H9 (cell line): ENCODE results near the gene MIPEP. TPM values are rescaled to one million over a fixed set of nuclear protein-coding genes. Genes with fewer than 3 reads are reported as not detected.

ENCODE experiments used
- DNase-seq: peaks from one replicate; pipeline ENCODE4 v3.0.0-alpha.2; 2017
- H2AFZ ChIP-seq: one replicate; pipeline ENCODE4 v1.6.1; 2013; ENCODE audit warnings: mild to moderate bottlenecking, low read length, control low read depth, moderate library complexity
- H2AK5ac ChIP-seq: 2 replicates; pipeline ENCODE4 v1.6.1; 2013; ENCODE audit warnings: low read length, control low read depth, mixed read lengths; ENCODE audit not compliant: insufficient read length
- H2BK120ac ChIP-seq: one replicate; pipeline ENCODE4 v1.6.1; 2013; ENCODE audit warnings: low read depth, mild to moderate bottlenecking, low read length, control low read depth, inconsistent platforms; ENCODE audit not compliant: poor library complexity, severe bottlenecking
- H2BK12ac ChIP-seq: 2 replicates; pipeline ENCODE4 v1.6.1; 2013; ENCODE audit warnings: low read length, control low read depth, mixed read lengths, low read depth; ENCODE audit not compliant: insufficient read length
- H2BK15ac ChIP-seq: 2 replicates; pipeline ENCODE4 v1.6.1; 2013; ENCODE audit warnings: low read depth, low read length, control low read depth
- H2BK20ac ChIP-seq: one replicate; pipeline ENCODE4 v1.6.1; 2013; ENCODE audit warnings: low read depth, mild to moderate bottlenecking, low read length, control low read depth, inconsistent platforms; ENCODE audit not compliant: poor library complexity, severe bottlenecking
- H2BK5ac ChIP-seq: 2 replicates; pipeline ENCODE4 v1.6.1; 2013; ENCODE audit warnings: low read length, control low read depth, mixed read lengths; ENCODE audit not compliant: insufficient read length
- H3K14ac ChIP-seq: 2 replicates; pipeline ENCODE4 v1.6.1; 2013; ENCODE audit warnings: low read length, control low read depth; ENCODE audit not compliant: insufficient read depth
- H3K18ac ChIP-seq: 2 replicates; pipeline ENCODE4 v1.6.1; 2013; ENCODE audit warnings: low read depth, mild to moderate bottlenecking, mixed read lengths, low read length, control low read depth; ENCODE audit not compliant: insufficient read length
- H3K23ac ChIP-seq: 2 replicates; pipeline ENCODE4 v1.6.1; 2013; ENCODE audit warnings: low read length, control low read depth, mixed read lengths, low read depth; ENCODE audit not compliant: insufficient read length
- H3K23me2 ChIP-seq: 2 replicates; pipeline ENCODE4 v1.6.1; 2013; ENCODE audit warnings: low read depth, mild to moderate bottlenecking, mixed read lengths, low read length, control low read depth; ENCODE audit not compliant: insufficient read length, poor library complexity, severe bottlenecking
- H3K27ac ChIP-seq: 2 replicates; pipeline ENCODE4 v1.5.1; 2013; ENCODE audit warnings: low read length, control low read depth, mixed read lengths, low read depth; ENCODE audit not compliant: insufficient read length
- H3K27me3 ChIP-seq: 2 replicates; pipeline ENCODE4 v1.6.1; 2013; ENCODE audit warnings: low read length, control low read depth, inconsistent platforms; ENCODE audit not compliant: insufficient read depth
- H3K4ac ChIP-seq: 2 replicates; pipeline ENCODE4 v1.6.1; 2013; ENCODE audit warnings: low read depth, mild to moderate bottlenecking, control low read depth, inconsistent platforms, low read length, moderate library complexity
- H3K4me1 ChIP-seq: 2 replicates; pipeline ENCODE4 v1.6.1; 2013; ENCODE audit warnings: low read length, control low read depth, inconsistent platforms; ENCODE audit not compliant: insufficient read depth
- H3K4me2 ChIP-seq: 2 replicates; pipeline ENCODE4 v1.6.1; 2013; ENCODE audit warnings: low read length, control low read depth, mixed read lengths; ENCODE audit not compliant: insufficient read length, insufficient read depth
- H3K56ac ChIP-seq: 2 replicates; pipeline ENCODE4 v1.6.1; 2013; ENCODE audit warnings: low read depth, mild to moderate bottlenecking, mixed read lengths, low read length, control low read depth; ENCODE audit not compliant: insufficient read length
- H3K79me1 ChIP-seq: 2 replicates; pipeline ENCODE4 v1.6.1; 2013; ENCODE audit warnings: low read depth, mild to moderate bottlenecking, moderate library complexity, low read length, control low read depth, inconsistent platforms; ENCODE audit not compliant: insufficient read depth, poor library complexity, severe bottlenecking
- H3K79me2 ChIP-seq: 2 replicates; pipeline ENCODE4 v1.6.1; 2013; ENCODE audit warnings: low read length, control low read depth, inconsistent platforms; ENCODE audit not compliant: insufficient read depth
- H3K9ac ChIP-seq: 2 replicates; pipeline ENCODE4 v1.6.1; 2013; ENCODE audit warnings: low read length, control low read depth, mixed read lengths; ENCODE audit not compliant: insufficient read length; ENCODE audit errors: extremely low read depth
- H3K9me3 ChIP-seq: one replicate; pipeline ENCODE4 v1.6.1; 2013; ENCODE audit warnings: low read depth, low read length, inconsistent platforms; ENCODE audit not compliant: control insufficient read depth
- H3T11ph ChIP-seq: one replicate; pipeline ENCODE4 v1.6.1; 2013; ENCODE audit warnings: mild to moderate bottlenecking, low read length, control low read depth, inconsistent platforms
- H4K20me1 ChIP-seq: one replicate; pipeline ENCODE4 v1.6.1; 2013; ENCODE audit not compliant: control insufficient read depth, insufficient read length, insufficient read depth
- H4K5ac ChIP-seq: 2 replicates; pipeline ENCODE4 v1.6.1; 2013; ENCODE audit warnings: low read depth, mild to moderate bottlenecking, mixed read lengths, low read length, control low read depth; ENCODE audit not compliant: insufficient read length
- H4K8ac ChIP-seq: replicated peaks from 2 replicates; pipeline ENCODE4 v1.6.1; 2013; ENCODE audit warnings: low read length, control low read depth, mixed read lengths, low read depth; ENCODE audit not compliant: insufficient read length
- H4K91ac ChIP-seq: 2 replicates; pipeline ENCODE4 v1.6.1; 2013; ENCODE audit warnings: low read depth, mild to moderate bottlenecking, moderate library complexity, mixed read lengths, low read length, control low read depth; ENCODE audit not compliant: insufficient read length
- H3K27ac Mint-ChIP-seq, 3 experiments: 2 replicates in 2 of 3; 3 replicates in 1 of 3; pipeline ENCODE4 v1.8.0; 2020 to 2021; ENCODE audit warnings: mixed read lengths in 3 of 3, mild to moderate bottlenecking in 1 of 3, moderate library complexity in 1 of 3
- H3K27me3 Mint-ChIP-seq: 2 replicates; pipeline ENCODE4 v1.8.0; 2021; ENCODE audit warnings: low read depth, mild to moderate bottlenecking, moderate library complexity, mixed read lengths
- H3K36me3 Mint-ChIP-seq, 3 experiments: 2 replicates in 2 of 3; 3 replicates in 1 of 3; pipeline ENCODE4 v1.8.0; 2020 to 2021; ENCODE audit warnings: low read depth in 3 of 3, mixed read lengths in 3 of 3; ENCODE audit not compliant: insufficient read depth in 1 of 3
- H3K4me1 Mint-ChIP-seq, 2 experiments: 2 replicates each; pipeline ENCODE4 v1.8.0; 2020; ENCODE audit warnings: mixed read lengths in 2 of 2
- H3K4me3 Mint-ChIP-seq, 2 experiments: 2 replicates in 1 of 2; 3 replicates in 1 of 2; pipeline ENCODE4 v1.8.0; 2020 to 2021; ENCODE audit warnings: mild to moderate bottlenecking in 2 of 2, mixed read lengths in 2 of 2, moderate library complexity in 1 of 2
- H3K9me3 Mint-ChIP-seq, 2 experiments: 2 replicates in 1 of 2; 3 replicates in 1 of 2; pipeline ENCODE4 v1.8.0; 2020; ENCODE audit warnings: mild to moderate bottlenecking in 2 of 2, mixed read lengths in 2 of 2, moderate library complexity in 1 of 2
- WGBS: extraction: QIAGEN DNeasy Blood & Tissue Kit; methylation state at CpG from one replicate; pipeline ENCODE4 v1.1.7; 2013; ENCODE audit warnings: missing lambda C conversion rate, low lambda C conversion rate, mixed read lengths; ENCODE audit not compliant: insufficient read length; ENCODE audit errors: extremely low coverage; 5-methylcytosine and 5-hydroxymethylcytosine counted together
- total RNA-seq: library from RNA; stranded (reverse); gene quantifications from 2 replicates; pipeline ENCODE4 v1.2.1, GENCODE V29; 2021
- TF ChIP-seq, protein P1 (sequence below): fragments of 200-600 bp; sonication (generic); conservative IDR thresholded peaks from 3 replicates; pipeline ENCODE4 v1.8.0; 2021; ENCODE audit warnings: antibody characterized with exemption, mild to moderate bottlenecking

The MIPEP gene
- total RNA-seq, 1 experiment from 2014 or later, result 18.5 TPM

DNA sequence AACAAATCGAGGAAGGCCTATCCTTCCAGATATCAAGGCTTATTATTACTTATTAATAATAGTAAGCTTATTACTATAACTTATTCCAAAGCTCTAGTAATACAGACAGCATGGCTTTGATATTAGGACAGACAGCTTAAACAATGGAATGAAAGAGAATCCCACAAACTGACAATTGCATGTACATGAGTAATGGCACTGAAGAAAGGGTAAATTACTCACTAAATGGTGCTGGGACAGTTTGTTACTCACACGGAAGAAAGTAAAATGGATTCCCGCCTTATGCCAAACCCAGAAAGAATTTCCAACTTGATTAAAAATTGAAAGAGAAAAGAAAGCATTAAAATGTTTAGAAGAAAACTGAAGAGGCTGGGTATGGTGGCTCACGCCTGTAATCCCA, 60.3 kb downstream of the MIPEP start:
- H3K27ac ChIP-seq, result no peak overlapping the region
- no peaks in the 10 kb centered on the region for H3K23me2 ChIP-seq
- H3K9me3 ChIP-seq, result no peaks in the 10 kb centered on the region
- no peak overlapping the region for H2BK15ac ChIP-seq
- H3K79me1 ChIP-seq, result no peaks in the 10 kb centered on the region
- no peak overlapping the region for H3K14ac ChIP-seq
- no peaks in the 10 kb centered on the region for H3K4me1 ChIP-seq
- Mint-ChIP-seq H3K36me3 (peaks cover 3 to 30% (median 12%) of the 10 kb centered on the region in 3 experiments; a peak in 6 of 7 replicates), H3K4me3 (no peak overlapping the region), H3K27ac (no peak overlapping the region), H3K9me3 (peaks cover 13 to 20% of the 10 kb centered on the region in 2 experiments), H3K27me3 (no peaks in the 10 kb centered on the region), H3K4me1 (no peaks in the 10 kb centered on the region)
- H2BK20ac ChIP-seq, result no peak overlapping the region
- H3K9ac ChIP-seq, result no peak overlapping the region
- no peak overlapping the region for H4K5ac ChIP-seq
- H3K23ac ChIP-seq, result no peak overlapping the region
- H2BK5ac ChIP-seq, result no peak overlapping the region
- no peaks in the 10 kb centered on the region for H3K79me2 ChIP-seq
- no peak overlapping the region for H3T11ph ChIP-seq
- H3K27me3 ChIP-seq, result no peaks in the 10 kb centered on the region
- no peaks in the 10 kb centered on the region for H4K20me1 ChIP-seq
- H3K18ac ChIP-seq, result no peak overlapping the region
- no peak overlapping the region for H2AFZ ChIP-seq
- no peak overlapping the region for H4K8ac ChIP-seq
- no peak overlapping the region for H4K91ac ChIP-seq
- no peak overlapping the region for H3K4me2 ChIP-seq
- H2BK12ac ChIP-seq, result no peak overlapping the region
- no peak overlapping the region for H2BK120ac ChIP-seq
- no peak overlapping the region for H3K4ac ChIP-seq
- TF ChIP-seq, protein P1, sequence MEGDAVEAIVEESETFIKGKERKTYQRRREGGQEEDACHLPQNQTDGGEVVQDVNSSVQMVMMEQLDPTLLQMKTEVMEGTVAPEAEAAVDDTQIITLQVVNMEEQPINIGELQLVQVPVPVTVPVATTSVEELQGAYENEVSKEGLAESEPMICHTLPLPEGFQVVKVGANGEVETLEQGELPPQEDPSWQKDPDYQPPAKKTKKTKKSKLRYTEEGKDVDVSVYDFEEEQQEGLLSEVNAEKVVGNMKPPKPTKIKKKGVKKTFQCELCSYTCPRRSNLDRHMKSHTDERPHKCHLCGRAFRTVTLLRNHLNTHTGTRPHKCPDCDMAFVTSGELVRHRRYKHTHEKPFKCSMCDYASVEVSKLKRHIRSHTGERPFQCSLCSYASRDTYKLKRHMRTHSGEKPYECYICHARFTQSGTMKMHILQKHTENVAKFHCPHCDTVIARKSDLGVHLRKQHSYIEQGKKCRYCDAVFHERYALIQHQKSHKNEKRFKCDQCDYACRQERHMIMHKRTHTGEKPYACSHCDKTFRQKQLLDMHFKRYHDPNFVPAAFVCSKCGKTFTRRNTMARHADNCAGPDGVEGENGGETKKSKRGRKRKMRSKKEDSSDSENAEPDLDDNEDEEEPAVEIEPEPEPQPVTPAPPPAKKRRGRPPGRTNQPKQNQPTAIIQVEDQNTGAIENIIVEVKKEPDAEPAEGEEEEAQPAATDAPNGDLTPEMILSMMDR, result no peak
- no CpG with 5 or more reads among the region's 4 CpGs for WGBS
- no peak overlapping the region for H2AK5ac ChIP-seq
- H3K56ac ChIP-seq, result no peak overlapping the region
- DNase-seq, result no peak
